MG63 (cell line): ENCODE data around the gene AKAP14. TPM values are rescaled to one million over a fixed set of nuclear protein-coding genes. Genes with fewer than 3 reads are reported as not detected.
A peak's percentile ranks its signal among the peaks of the same experiment; 100 is the strongest.
"Not testable (repeated sequence)": the region's sequence is repeated elsewhere in the genome, so short reads cannot be mapped to it uniquely, and the experiment has no call there.

Source experiments
- DNase-seq: peaks from one replicate; pipeline ENCODE4 v3.0.0-alpha.2; 2020
- H3K27me3 ChIP-seq: fragments of 250-450 bp; sonication (Bioruptor Pico); 2 replicates; pipeline ENCODE4 v1.5.1; 2020; ENCODE audit warnings: mild to moderate bottlenecking, moderate library complexity
- H3K36me3 ChIP-seq: fragments of 250-450 bp; sonication (Bioruptor Pico); 2 replicates; pipeline ENCODE4 v1.5.1; 2020; ENCODE audit warnings: mild to moderate bottlenecking, moderate library complexity
- H3K4me3 ChIP-seq: fragments of 250-450 bp; sonication (Bioruptor Pico); 2 replicates; pipeline ENCODE4 v1.5.1; 2020; ENCODE audit warnings: mild to moderate bottlenecking, moderate library complexity
- H3K9me3 ChIP-seq: fragments of 250-450 bp; sonication (Bioruptor Pico); 2 replicates; pipeline ENCODE4 v1.5.1; 2020; ENCODE audit warnings: mild to moderate bottlenecking, moderate library complexity
- total RNA-seq: library from RNA; depleted of rRNA; stranded (reverse); fragments of >200 nt; shearing (Covaris generic); gene quantifications from 2 replicates; pipeline ENCODE4 v1.2.3, GENCODE V29; 2014; ENCODE audit warnings: low replicate concordance; rRNA removed

AKAP14 gene
- total RNA-seq = not detected in 2 replicates

DNA sequence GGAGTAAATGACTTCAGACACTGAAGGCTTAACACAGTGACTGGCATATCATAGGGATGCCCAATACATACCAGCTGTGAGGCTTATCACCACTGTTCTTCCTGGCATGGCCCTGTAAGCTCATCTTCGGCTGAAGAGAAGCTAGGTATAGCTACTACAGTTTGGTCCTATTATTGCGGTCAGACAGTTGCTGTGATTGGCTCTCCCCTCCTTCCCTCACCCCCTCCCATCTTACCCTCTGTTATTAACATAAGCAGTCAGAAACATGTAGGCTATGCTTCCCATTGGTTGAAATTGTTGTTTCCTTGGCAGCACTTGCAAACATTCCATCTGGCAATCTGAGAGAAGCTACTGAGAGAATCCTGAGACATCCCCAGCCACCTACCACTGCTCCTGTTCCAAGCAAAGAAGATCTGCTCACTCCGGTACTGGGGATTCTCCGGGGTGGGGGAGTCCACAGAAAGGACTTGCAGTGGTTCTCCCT is at the start of gene AKAP14:
Gene AKAP14 (plus strand): TSS at position 51 of the 484 bp plus-strand sequence. CDS start 7,331 bp downstream, outside the sequence.
- Histone ChIP-seq H3K27me3 (no peaks in the 10 kb centered on the region), H3K4me3 (no peak within 1 kb of the TSS), H3K9me3 (no peaks in the 10 kb centered on the region), H3K36me3 (no peaks in the 10 kb centered on the region)
- no peak for DNase-seq

DNA sequence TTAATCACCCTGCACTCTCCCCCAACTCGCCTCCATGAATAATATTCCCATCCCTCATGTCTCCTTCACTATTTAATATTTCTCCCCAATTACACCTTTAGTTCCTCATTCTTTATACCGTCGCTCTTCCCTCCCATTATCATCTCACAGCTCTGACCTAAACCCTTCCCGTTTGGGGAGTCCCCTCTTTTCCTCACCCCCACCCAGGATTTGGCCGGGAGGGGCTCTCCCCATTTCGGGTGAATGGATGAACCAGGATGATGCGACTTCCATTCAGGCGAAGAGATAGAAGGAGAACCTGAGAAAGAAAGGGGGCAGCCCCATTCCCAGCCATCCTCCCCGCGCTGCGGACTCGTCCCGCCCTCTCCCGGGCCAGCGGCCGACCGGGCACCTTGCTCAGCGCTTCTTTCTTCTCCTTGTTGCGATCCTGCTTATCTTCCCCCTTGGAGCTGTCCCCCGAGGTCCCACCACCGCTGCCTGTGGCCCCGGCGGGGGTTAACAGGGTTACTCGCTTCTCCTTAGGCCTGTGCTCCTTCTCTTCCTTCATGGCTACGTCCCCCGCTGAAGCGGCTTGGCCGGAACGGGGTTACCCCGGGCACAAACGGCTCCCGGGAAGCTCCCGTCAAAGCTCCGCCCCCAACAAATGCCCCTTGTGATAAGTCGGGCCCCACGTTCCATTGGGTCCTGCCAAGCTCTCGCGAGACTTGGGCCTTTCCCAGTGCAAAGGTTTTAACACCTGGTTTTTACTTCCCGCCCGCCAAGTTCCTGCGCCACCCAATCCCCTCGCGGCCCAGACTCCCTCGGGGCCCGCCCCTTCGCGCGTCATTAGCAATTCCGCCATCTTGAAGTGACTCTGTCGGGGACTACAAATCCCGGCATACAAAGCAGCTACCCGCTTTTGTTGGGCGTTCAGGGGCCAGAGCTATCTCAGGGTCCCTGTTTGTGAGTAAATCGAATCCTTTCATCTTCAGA is 43.0 kb upstream of the AKAP14 start, which contains the start of gene UPF3B:
Gene UPF3B (minus strand): TSS at position 582 of the 972 bp plus-strand sequence. CDS start 35 bp downstream, at position 547.
- Histone ChIP-seq H3K27me3 (no peaks in the 10 kb centered on the region), H3K36me3 (peaks cover 5% of the 10 kb centered on the region; the same call in 1 of the 2 replicates), H3K9me3 (no peaks in the 10 kb centered on the region), H3K4me3 (peak within 1 kb of the TSS; percentile 88)
- DNase-seq = peak; percentile 97

DNA sequence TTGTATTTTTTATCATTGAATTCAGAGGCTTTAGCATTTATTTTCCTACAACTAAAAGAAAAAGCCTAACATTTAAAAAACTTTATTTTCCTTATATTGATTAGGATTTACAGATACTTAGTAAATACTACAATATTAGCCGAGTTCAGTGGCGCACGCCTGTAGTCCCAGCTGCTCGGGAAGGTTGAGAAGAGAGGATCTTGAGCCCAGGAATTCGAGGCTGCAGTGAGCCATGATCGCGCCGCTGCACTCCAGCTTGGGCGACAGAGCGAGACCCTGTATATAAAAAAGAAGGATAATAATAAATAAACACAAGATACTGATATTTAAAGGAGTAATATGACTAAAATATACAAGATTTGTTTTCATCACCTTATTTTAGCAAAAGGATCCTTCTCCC is 42.2 kb upstream of the AKAP14 start:
- DNase-seq = no peak
- no peaks in the 10 kb centered on the region for H3K27me3 ChIP-seq
- H3K36me3 ChIP-seq = peaks cover 3% of the 10 kb centered on the region; the same call in 1 of the 2 replicates
- no peaks in the 10 kb centered on the region for H3K9me3 ChIP-seq
- peak overlapping the region; percentile 88 for H3K4me3 ChIP-seq

DNA sequence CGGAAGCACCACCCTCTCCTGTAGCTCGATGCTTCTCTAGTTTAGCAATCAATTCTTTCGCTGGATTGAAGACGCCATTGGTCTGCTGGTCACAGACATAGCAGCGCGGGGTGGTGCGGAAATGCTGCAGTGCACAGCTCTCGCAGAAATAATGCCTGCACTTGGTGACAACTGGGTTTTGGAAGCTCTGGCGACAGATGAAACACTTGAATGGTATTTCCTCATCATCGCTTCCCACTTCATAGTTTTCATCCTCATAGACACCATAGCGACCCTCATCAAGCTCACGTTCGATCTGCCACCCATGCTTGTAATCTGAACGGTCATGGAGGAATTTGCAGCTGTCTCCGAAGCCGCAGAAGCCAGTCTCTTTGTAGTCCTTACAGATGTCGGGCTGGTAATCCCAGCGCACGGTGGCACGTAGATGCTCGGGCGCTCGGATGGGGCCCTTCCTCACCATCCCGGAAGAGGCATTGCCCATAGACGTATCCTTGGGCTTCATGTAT is 25.0 kb upstream of the AKAP14 start:
- DNase-seq = peak; percentile 14

DNA sequence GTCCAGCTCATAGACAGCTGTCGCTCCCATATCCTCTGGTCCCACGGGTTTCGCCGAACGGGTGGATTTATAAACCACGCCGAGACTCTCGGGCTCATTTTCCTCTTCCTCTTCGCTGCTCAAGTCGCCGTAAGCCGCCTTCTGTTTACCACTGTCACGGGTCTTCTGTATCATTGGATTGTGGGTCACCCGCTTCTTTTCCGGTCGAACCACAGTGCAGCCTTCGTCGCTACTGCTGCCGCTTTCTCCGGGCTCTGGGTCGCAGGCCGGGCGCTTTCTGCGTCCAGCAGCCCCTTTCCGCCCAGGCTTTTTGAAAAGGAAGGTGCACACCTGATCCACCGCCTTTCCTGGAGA is 24.5 kb upstream of the AKAP14 start:
- H3K27me3 ChIP-seq = no peaks in the 10 kb centered on the region
- peak overlapping the region; percentile 80 for H3K4me3 ChIP-seq
- peaks cover 3% of the 10 kb centered on the region; the same call in 1 of the 2 replicates for H3K36me3 ChIP-seq
- H3K9me3 ChIP-seq = no peaks in the 10 kb centered on the region
- DNase-seq = peak; percentile 8

More for the DNA sequence above, 25.0 kb upstream of the AKAP14 start:
- Histone ChIP-seq H3K4me3 (peak overlapping the region; percentile 80), H3K36me3 (peaks cover 3% of the 10 kb centered on the region; the same call in 1 of the 2 replicates), H3K9me3 (no peaks in the 10 kb centered on the region), H3K27me3 (no peaks in the 10 kb centered on the region)

DNA sequence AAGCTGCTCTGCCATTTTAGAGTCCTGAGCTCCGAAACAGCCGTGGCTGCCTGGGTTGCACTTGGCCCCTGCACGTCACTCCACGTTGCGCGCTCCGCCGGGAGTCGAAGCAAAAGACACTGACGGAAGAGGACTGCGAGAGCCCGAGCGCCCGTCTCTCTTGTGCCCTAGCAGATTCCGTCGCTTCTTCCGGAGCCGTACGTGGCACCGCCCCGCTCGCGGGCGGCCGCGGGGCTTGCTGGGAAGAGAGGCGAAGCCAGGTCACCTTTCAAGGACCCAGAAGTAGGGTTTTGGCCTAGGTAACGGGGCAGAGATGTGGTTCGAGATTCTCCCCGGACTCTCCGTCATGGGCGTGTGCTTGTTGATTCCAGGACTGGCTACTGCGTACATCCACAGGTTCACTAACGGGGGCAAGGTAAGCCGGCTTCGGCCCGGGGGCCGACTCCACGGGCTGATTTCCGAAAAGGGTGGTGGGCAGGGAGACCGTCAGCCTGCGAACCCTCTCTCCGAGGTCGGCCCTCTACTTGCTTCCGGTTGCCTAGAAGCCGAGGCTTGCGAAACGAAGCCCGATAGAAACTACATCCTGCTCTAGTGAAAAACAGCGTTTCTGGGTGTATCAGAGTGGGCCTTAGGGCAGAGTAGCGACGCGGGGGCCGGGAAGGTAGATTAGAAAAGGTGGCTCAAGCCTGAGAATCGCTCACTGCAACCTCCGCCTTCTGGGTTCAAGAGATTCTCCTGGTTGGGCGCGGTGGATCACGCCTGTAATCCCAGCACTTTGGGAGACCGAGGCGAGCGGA is 23.9 kb upstream of the AKAP14 start, which contains the start of the genes NDUFA1 and RNF113A:
Gene NDUFA1 (plus strand): TSS at position 234 of the 797 bp plus-strand sequence. CDS start 80 bp downstream, at position 314.
Gene RNF113A (minus strand): TSS at position 135 of the 797 bp plus-strand sequence. CDS start 120 bp downstream, at position 15.
- peak within 1 kb of the TSS; percentile 80 for H3K4me3 ChIP-seq
- DNase-seq = peak; percentile 85
- H3K36me3 ChIP-seq = peaks cover 3% of the 10 kb centered on the region; the same call in 1 of the 2 replicates
- H3K27me3 ChIP-seq = no peaks in the 10 kb centered on the region
- no peaks in the 10 kb centered on the region for H3K9me3 ChIP-seq

DNA sequence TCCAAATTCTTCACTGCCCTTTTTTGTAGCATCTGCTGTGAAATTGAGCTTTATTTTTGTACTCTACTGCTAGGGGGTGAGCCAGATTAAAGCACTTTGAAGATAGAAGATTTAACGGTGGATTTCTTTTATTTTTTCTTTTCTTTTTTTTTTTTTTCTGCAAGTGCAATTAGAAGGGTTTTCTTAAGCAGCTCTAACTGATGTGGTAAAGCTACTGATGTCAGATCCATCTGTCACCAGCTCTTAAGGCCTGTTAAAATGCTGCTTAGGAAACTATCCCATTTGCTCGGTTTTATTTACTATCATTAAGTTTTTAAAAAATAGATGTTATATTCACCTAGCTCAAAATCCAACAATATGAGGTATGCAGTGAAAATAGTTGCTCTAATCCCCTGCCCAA is 17.0 kb upstream of the AKAP14 start:
- H3K9me3 ChIP-seq = no peaks in the 10 kb centered on the region
- DNase-seq = no peak
- H3K27me3 ChIP-seq = no peaks in the 10 kb centered on the region
- no peak overlapping the region for H3K4me3 ChIP-seq
- H3K36me3 ChIP-seq = peaks cover 4% of the 10 kb centered on the region; the same call in 1 of the 2 replicates

DNA sequence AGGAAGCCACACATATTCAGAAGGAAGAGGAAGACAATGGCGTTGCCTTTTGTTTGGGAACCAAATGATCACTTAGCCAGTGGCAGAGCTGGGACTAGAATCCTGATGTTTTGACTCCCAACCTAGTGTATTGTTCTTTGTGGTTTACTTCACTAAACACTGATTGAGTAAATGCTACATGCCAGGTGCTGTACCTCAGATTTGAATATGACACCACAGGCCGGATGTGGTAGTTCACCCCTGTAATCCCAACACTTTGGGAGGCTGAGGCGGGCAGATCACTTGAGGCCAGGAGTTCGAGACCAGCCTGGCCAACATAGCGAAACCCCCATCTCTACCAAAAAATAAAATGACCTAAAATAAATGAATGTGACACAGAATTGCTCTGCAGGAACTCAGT is 15.6 kb upstream of the AKAP14 start:
- no peak overlapping the region for H3K4me3 ChIP-seq
- no peaks in the 10 kb centered on the region for H3K27me3 ChIP-seq
- no peak for DNase-seq
- no peaks in the 10 kb centered on the region for H3K9me3 ChIP-seq
- H3K36me3 ChIP-seq = 0 out of 2 replicates have a peak, but pooled peaks cover 4% of the 10 kb centered on the region

DNA sequence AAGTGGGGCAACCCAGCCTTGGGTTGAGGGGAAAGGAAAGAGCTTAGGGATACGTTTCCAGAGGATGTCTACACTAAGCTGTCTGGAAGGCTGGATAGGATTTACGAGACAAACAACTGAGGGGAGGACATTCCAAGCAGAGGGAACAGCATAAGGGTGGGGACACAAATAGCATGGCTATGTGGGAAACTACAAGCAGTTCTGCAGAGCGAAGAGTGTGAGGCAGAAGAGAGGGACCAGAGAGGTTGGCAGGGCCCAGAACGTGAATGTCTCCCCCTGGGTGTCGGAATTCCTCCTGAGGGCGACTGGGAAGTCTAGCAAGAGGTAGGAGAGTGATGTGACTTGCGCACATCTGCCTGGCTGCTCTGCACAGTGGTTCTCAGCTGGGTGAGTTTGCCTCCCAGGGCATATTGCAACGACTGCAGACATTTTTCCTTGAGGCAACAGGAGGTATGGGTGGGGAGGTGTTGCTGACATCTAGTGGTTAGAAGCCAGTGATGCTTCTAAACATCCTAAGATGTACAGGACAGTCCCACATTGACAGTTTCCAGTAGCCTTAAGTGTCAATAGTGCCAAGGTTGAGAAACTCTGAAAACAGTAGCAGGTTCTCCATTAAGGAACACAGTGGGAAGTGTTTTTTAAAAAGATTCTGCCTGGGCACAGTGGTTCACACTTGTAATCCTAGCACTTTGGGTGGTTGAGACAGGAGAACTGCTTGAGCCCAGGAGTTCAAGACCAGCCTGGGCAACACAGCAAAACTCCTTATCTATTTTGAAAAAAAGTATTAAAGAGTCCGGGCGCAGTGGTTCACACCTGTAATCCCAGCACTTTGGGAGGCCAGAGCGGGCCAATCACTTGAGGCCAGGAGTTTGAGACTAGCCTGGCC is 14.9 kb upstream of the AKAP14 start:
- Histone ChIP-seq H3K9me3 (no peaks in the 10 kb centered on the region), H3K36me3 (0 out of 2 replicates have a peak, but pooled peaks cover 4% of the 10 kb centered on the region), H3K4me3 (no peak overlapping the region), H3K27me3 (no peaks in the 10 kb centered on the region)
- DNase-seq = peak; percentile 7

DNA sequence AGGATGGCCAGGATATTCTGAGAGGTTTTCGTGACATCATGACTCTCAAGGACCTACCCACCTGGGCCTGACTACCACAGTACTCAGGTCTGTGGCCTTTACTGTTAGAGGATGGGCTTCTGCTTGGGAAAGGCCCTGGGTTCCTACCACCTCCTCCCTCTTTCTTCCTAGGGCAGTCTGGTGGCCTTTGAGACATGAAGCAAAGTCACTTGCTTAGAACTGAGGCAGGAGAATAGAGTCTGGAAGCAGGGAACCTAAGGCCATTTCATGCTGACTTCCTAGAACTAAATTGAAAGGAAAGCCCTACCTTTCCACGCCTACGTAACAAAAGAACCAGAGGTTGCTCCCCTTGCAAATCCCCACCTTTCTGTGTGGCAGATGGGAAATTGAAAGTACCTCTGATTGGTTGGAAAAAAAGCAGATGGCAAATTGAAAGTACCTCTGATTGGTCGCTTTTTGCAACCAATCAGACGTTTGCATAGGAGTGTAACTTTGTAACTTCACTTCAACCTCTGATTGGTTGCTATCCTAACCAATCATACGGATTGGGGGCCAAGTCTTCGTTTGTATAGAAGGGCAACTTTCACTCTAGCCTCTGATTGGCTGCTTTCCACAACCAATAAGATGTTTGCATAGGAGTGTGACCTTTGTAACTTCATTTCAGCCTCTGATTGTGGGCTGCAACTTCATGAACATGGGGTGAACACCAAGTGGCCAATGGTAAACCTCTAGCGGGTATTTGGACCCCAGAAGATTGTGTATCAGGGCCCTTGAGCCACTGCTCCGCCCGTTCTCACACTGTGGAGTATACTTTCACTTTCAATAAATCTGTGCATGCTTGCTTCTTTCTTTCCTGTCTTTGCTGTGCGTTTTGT is 9.9 kb upstream of the AKAP14 start:
- DNase-seq = peak; percentile 11
- H3K4me3 ChIP-seq = no peak overlapping the region
- no peaks in the 10 kb centered on the region for H3K9me3 ChIP-seq
- H3K36me3 ChIP-seq = no peaks in the 10 kb centered on the region
- no peaks in the 10 kb centered on the region for H3K27me3 ChIP-seq

DNA sequence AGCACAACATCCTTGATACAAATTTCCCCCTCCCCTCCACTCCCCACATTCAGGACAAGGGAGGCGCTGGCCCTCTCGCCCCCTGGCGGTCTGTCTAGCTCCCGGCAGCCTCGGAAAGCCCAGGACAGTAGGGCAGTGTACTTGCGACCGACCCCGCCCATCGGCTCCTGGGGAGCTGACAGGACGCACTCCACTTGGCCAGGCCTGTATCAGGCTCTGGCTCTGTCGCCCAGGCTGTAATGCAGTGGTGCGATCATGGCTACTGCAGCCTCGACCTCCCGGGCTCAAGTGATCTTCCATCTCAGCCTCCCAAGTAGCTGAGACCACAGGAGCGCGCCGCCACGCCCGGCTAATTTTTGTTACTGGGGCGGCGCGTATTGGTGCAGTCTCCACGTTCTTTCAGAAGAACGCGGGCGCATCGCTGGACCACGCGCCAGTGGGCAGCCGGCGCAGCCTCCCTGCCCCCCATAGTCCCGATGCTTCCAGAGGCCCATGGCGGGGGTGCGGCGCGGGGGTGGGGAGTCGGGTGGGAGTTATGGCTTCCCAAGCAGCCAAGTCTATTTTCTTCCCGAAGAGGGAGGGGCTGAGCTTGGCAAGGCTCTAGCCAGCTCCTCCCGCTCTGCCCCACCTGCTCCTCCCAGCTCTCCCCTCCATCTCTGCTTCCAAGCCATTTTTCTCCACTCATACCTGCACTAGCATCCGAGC is 7.8 kb upstream of the AKAP14 start:
- DNase-seq = peak; percentile 59

DNA sequence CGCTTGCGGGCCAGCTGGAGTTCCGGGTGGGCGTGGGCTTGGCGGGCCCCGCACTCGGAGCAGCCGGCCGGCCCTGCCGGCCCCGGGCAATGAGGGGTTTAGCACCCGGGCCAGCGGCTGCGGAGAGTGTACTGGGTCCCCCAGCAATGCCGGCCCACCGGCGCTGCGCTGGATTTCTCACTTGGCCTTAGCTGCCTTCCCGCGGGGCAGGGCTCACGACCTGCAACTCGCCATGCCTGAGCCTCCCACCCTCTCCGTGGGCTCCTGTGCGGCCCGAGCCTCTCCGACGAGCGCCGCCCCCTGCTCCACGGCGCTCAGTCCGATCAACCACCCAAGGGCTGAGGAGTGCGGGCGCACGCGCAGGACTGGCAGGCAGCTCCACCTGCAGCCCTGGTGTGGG is 5.1 kb upstream of the AKAP14 start:
- DNase-seq, H3K4me3 ChIP-seq, H3K27me3 ChIP-seq, H3K36me3 ChIP-seq, H3K9me3 ChIP-seq: not testable (repeated sequence)

More for the DNA sequence above, 7.8 kb upstream of the AKAP14 start:
- no peaks in the 10 kb centered on the region for H3K9me3 ChIP-seq
- H3K4me3 ChIP-seq = no peak overlapping the region
- no peaks in the 10 kb centered on the region for H3K27me3 ChIP-seq
- H3K36me3 ChIP-seq = no peaks in the 10 kb centered on the region

DNA sequence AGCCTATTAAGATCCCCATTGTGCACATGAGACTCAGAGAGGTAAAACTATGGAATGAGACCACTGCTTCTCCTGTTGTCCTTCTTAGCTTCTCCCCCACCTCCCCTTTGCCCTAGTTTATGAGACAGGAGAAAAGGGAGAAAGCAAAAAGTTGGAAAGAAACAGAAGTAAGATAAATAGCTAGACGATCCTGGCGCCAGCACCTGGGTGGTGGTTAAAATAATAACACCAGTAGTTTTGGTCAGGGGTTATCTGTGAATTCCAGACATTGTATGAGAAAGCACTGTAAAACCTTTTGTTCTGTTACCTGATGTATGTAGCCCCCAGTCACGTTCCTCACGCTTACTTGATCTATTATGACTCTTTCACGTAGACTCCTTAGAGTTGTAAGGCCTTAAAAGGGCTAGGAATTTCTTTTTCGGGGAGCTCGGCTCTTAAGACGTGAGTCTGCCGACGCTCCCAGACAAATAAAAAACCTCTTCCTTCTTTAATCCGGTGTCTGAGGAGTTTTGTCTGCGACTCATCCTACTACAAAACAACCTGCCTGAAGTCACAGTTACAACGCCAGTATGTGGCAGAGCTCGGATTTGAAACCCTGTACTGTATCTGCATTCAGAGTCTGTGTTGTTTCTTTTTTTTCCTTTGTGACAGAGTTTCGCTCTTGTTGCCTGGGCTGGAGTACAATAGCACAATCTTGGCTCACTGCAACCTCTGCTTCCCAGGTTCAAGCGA is 3.6 kb upstream of the AKAP14 start:
- not testable (repeated sequence) for H3K4me3 ChIP-seq, DNase-seq, H3K36me3 ChIP-seq

More for the DNA sequence above, 3.6 kb upstream of the AKAP14 start:
- H3K27me3 ChIP-seq, H3K9me3 ChIP-seq: not testable (repeated sequence)
